HG02763 (cell line): Measurements from ENCODE around the gene FAM131A.

Experiments used
- ATAC-seq: cut with Tn5 transposase; IDR thresholded peaks from one replicate; pipeline ENCODE4 v1.9.1; 2021; ENCODE audit warnings: mild to moderate bottlenecking, moderate library complexity; ENCODE audit not compliant: unreplicated experiment

The FAM131A gene

GRCh38 chr3:184373422-184373821 is 36.0 kb downstream of the FAM131A start:
- no peak for ATAC-seq

GRCh38 chr3:184375747-184376461 is 38.5 kb downstream of the FAM131A start:
- no peak for ATAC-seq

GRCh38 chr3:184377374-184377773 is 40.0 kb downstream of the FAM131A start:
- ATAC-seq, result no peak

- ATAC-seq, result no peak
Observed at GRCh38 chr3:184377882-184378445, 40.6 kb downstream of the FAM131A start, which contains the start of gene THPO. Gene THPO, minus strand, starts transcription at chr3:184378207. Its CDS starts 1,948 bp downstream, at chr3:184376259.

- no peak for ATAC-seq
Observed at GRCh38 chr3:184378651-184379357, 41.4 kb downstream of the FAM131A start.

GRCh38 chr3:184379358-184380184 is 42.2 kb downstream of the FAM131A start, which contains the start of gene CHRD:
Gene CHRD, plus strand, starts transcription at chr3:184380054. Its CDS starts 265 bp downstream, at chr3:184380319.
- ATAC-seq, result no peak

GRCh38 chr3:184380185-184380626 is 42.8 kb downstream of the FAM131A start:
- no peak for ATAC-seq

- ATAC-seq, result no peak
Observed at GRCh38 chr3:184380627-184381260, 43.3 kb downstream of the FAM131A start.

GRCh38 chr3:184381261-184382224 is 44.1 kb downstream of the FAM131A start:
- no peak for ATAC-seq

- no peak for ATAC-seq
Observed at GRCh38 chr3:184382326-184383032, 45.1 kb downstream of the FAM131A start.

- no peak for ATAC-seq
Observed at GRCh38 chr3:184383033-184383740, 45.8 kb downstream of the FAM131A start.

GRCh38 chr3:184384342-184384741 is 46.9 kb downstream of the FAM131A start:
- ATAC-seq, result no peak

- no peak for ATAC-seq
Observed at GRCh38 chr3:184384856-184385422, 47.5 kb downstream of the FAM131A start.

GRCh38 chr3:184386047-184386806 is 48.8 kb downstream of the FAM131A start:
- ATAC-seq, result no peak

GRCh38 chr3:184387174-184387714 is 49.8 kb downstream of the FAM131A start:
- no peak for ATAC-seq

- no peak for ATAC-seq
Observed at GRCh38 chr3:184388164-184388935, 51.0 kb downstream of the FAM131A start.
